Activated CD4-positive, alpha-beta T cell treated with anti-CD3 and anti-CD28 coated beads, Interleukin-2, Interleukin-4, amounts not matched to agents 100 ng/mL and 50 ng/mL, durations not matched to agents 16 hours and 8 hours (primary cell): Measurements from ENCODE around the gene COG8.

Source experiments
- DNase-seq: peaks from one replicate; pipeline ENCODE4 v3.0.0-alpha.2; 2020; ENCODE audit warnings: low spot score

Gene COG8

GRCh38 chr16:69286941-69287713, 52.2 kb downstream of the COG8 start:
- peak; percentile 64 for DNase-seq

DNA sequence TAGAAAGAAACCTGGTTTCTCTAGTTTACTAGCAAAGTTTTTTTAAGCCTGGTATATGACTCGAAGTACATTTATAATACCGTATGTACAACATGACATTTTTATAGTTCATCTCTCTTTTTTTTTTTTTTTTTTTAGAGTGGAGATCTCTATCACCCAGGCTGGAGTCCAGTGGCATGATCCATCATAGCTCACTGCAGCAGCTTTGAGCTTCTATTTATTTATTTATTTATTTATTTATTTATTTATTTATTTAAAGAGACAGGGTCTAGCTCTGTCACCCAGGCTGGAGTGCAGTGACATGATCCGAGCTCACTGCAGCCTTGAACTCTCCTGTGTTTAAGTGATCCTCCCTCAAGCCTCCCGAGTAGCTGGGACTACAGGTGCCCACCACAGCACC, 54.1 kb downstream of the COG8 start:
- DNase-seq, result no peak

DNA sequence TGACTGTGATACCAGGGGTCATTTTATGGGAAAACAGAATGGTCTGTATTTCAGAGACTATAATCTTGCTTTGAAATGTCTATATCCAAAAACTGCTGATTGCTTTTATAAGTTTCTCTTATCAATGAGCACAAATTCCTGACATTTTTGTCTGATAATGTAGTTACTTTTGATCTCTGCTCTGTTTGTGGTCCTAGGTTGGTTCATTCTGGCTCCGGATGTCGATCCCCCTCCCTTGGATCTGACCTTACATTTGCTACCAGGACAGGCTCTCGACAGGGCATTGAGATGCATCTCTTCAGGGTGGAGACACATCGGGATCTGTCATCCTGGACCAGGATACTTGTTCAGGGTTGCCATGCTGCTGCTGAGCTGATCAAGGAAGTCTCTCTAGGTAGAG, 55.5 kb downstream of the COG8 start:
- no peak for DNase-seq

DNA sequence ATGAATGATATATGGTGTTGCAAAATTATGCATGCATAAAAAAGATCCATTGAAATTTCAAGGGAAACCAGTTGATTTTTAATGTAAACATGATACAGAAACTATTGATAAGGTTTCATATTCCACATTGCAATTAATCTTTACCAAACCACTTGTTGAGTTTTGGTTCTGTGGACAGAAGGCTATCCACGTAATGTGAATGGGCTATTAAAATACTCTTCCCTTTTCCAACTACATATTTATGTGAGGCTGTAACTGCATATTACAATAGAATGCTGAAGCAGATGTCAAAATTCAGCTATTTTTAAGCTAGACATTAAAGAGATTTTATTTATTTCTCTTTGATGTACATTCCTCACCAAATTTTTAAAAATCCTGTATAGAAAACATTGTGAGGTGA, 62.0 kb downstream of the COG8 start:
- no peak for DNase-seq
